ENCODE data around the gene GRIFIN.

Gene GRIFIN

GRCh38 chr7:2432910-2433712 is 43.1 kb downstream of the GRIFIN start:
- no peak for DNase-seq (ENCODE audit: low spot score)

GRCh38 chr7:2431260-2431867 is 44.8 kb downstream of the GRIFIN start:
- DNase-seq (ENCODE audit: low spot score) = no peak

- DNase-seq (ENCODE audit: low spot score) = no peak
These were observed 50.4 kb downstream of the GRIFIN start for GRCh38 chr7:2425749-2426148.
